HEK293T (cell line): Measurements from ENCODE around the gene ZNF367.

Experiments
- ARNT ChIP-seq: fragments of 450-650 bp; IDR thresholded peaks from 2 replicates; pipeline ENCODE4 v1.6.1; 2017; ENCODE audit warnings: mild to moderate bottlenecking
- HDGF ChIP-seq: fragments of 450-650 bp; IDR thresholded peaks from 2 replicates; pipeline ENCODE4 v1.6.1; 2017; ENCODE audit warnings: antibody characterized with exemption, borderline replicate concordance
- TF ChIP-seq, protein P1 (sequence below): fragments of 450-650 bp; IDR thresholded peaks from 2 replicates; pipeline ENCODE4 v1.6.1; 2016

DNA sequence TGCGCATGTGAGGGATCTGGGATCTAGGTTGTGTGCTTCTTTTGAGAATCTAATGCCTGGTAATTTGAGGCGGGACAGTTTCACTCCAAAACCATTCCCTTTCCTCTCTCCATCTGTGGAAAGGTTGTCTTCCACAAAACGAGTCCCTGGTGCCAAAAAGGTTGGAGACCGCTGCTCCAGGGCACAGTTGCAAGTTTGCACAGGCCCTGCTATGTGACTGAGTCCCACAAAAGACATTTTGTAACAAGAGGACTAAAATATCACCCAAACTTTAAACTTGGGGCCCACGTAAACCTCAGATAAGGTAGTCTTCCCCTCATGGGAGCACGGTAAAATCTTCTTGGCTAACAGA, 5.8 kb upstream of the ZNF367 start:
- TF ChIP-seq, protein P1, sequence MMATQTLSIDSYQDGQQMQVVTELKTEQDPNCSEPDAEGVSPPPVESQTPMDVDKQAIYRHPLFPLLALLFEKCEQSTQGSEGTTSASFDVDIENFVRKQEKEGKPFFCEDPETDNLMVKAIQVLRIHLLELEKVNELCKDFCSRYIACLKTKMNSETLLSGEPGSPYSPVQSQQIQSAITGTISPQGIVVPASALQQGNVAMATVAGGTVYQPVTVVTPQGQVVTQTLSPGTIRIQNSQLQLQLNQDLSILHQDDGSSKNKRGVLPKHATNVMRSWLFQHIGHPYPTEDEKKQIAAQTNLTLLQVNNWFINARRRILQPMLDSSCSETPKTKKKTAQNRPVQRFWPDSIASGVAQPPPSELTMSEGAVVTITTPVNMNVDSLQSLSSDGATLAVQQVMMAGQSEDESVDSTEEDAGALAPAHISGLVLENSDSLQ: no peak
- no peak for TF ChIP-seq HDGF
- TF ChIP-seq ARNT: no peak
